GM23338 (cell line): Measurements from ENCODE around the gene BCL7C.

Experiments
- CREB1 ChIP-seq: fragments of 250-450 bp; sonication (Bioruptor Pico); IDR thresholded peaks from 2 replicates; pipeline ENCODE4 v1.5.0; 2020; ENCODE audit warnings: low read depth, mild to moderate bottlenecking, moderate library complexity
- CTCF ChIP-seq, 2 experiments: fragments of 200-600 bp in 1 of 2; sonication (generic) in 1 of 2; conservative IDR thresholded peaks; 2 replicates each; pipeline versions ENCODE4 v1.5.1 to v1.6.1; 2016 to 2017; ENCODE audit warnings: antibody characterized with exemption in 2 of 2, low read depth in 2 of 2, mild to moderate bottlenecking in 2 of 2, moderate library complexity in 1 of 2
- ETS1 ChIP-seq: IDR thresholded peaks from 2 replicates; pipeline ENCODE4 v1.6.1; 2016; ENCODE audit warnings: antibody characterized with exemption
- EZH2 ChIP-seq: fragments of 200-600 bp; sonication (generic); IDR thresholded peaks from one replicate; pipeline ENCODE4 v1.8.0; 2017; ENCODE audit warnings: antibody characterized with exemption, mild to moderate bottlenecking, low read depth; ENCODE audit not compliant: unreplicated experiment
- EZH2phosphoT487 ChIP-seq: fragments of 200-600 bp; sonication (generic); IDR thresholded peaks from one replicate; pipeline ENCODE4 v1.8.1; 2018; ENCODE audit warnings: antibody characterized with exemption; ENCODE audit not compliant: unreplicated experiment
- JUNB ChIP-seq: IDR thresholded peaks from one replicate; pipeline ENCODE4 v1.6.1; 2016; ENCODE audit warnings: antibody characterized with exemption; ENCODE audit not compliant: unreplicated experiment
- POLR2AphosphoS5 ChIP-seq: IDR thresholded peaks from 2 replicates; pipeline ENCODE4 v1.6.1; 2016; ENCODE audit warnings: antibody characterized with exemption, low read depth
- REST ChIP-seq: IDR thresholded peaks from one replicate; pipeline ENCODE4 v1.6.1; 2018; ENCODE audit warnings: antibody characterized with exemption; ENCODE audit not compliant: unreplicated experiment
- STAT1 ChIP-seq: IDR thresholded peaks from one replicate; pipeline ENCODE4 v1.6.1; 2016; ENCODE audit warnings: antibody characterized with exemption; ENCODE audit not compliant: unreplicated experiment
- ZNF114 ChIP-seq: fragments of 250-450 bp; sonication (Bioruptor Pico); IDR thresholded peaks from 2 replicates; pipeline ENCODE4 v1.5.0; 2020; ENCODE audit warnings: mild to moderate bottlenecking, moderate library complexity
- ZNF462 ChIP-seq: fragments of 250-450 bp; sonication (Bioruptor Pico); IDR thresholded peaks from 2 replicates; pipeline ENCODE4 v1.5.0; 2020; ENCODE audit warnings: mild to moderate bottlenecking, moderate library complexity

GRCh38 chr16:30858111-30858495, 35.8 kb downstream of the BCL7C start:
- no peak for TF ChIP-seq CTCF (conservative IDR thresholded peaks at IDR 0.05; ENCODE audit: low read depth in 2 of 2)
- no peak for TF ChIP-seq EZH2phosphoT487
- TF ChIP-seq REST: no peak
- TF ChIP-seq EZH2: no peak
- no peak for TF ChIP-seq POLR2AphosphoS5
- no peak for TF ChIP-seq ZNF462 (CRISPR knock-in tag)
- no peak for TF ChIP-seq STAT1
- no peak for TF ChIP-seq ETS1
- TF ChIP-seq ZNF114 (CRISPR knock-in tag): no peak
- TF ChIP-seq JUNB: no peak
- no peak for TF ChIP-seq CREB1 (CRISPR knock-in tag)
